Fibroblast of lung (primary cell): ENCODE data around the gene LAMC3. TPM values are rescaled to one million over a fixed set of nuclear protein-coding genes. Genes with fewer than 3 reads are reported as not detected.

Source experiments
- DNase-seq, 2 donors: peaks; one replicate each; pipeline versions ENCODE4 v3.0.0 to v3.0.0-alpha.2; 2010; ENCODE audit warnings: low read depth in 2 of 2
- H2AFZ ChIP-seq: 2 replicates; pipeline ENCODE4 v1.5.1; 2012; ENCODE audit warnings: low read length, control low read depth, inconsistent platforms
- H3K27ac ChIP-seq: 2 replicates; pipeline ENCODE4 v1.5.1; 2011; ENCODE audit warnings: low read length, control low read depth; ENCODE audit not compliant: insufficient read depth
- H3K27me3 ChIP-seq: 2 replicates; pipeline ENCODE4 v1.5.1; 2011; ENCODE audit warnings: mild to moderate bottlenecking, low read length; ENCODE audit not compliant: control insufficient read depth, insufficient read depth
- H3K36me3 ChIP-seq: 2 replicates; pipeline ENCODE4 v1.5.1; 2011; ENCODE audit warnings: low read length; ENCODE audit not compliant: control insufficient read depth, insufficient read depth
- H3K4me1 ChIP-seq: 2 replicates; pipeline ENCODE4 v1.5.1; 2011; ENCODE audit warnings: low read length; ENCODE audit not compliant: control insufficient read depth, insufficient read depth; ENCODE audit errors: extremely low read depth
- H3K4me2 ChIP-seq: 2 replicates; pipeline ENCODE4 v1.5.1; 2011; ENCODE audit warnings: low read length, control low read depth; ENCODE audit not compliant: insufficient read depth; ENCODE audit errors: extremely low read depth
- H3K4me3 ChIP-seq, 4 experiments: fragments of 200-600 bp in 1 of 4; sonication (generic) in 1 of 4; replicated peaks in 1 of 4; 2 replicates each; pipeline ENCODE4 v1.5.1; 2011 to 2016; ENCODE audit warnings: low read length in 4 of 4, low read depth in 3 of 4, mild to moderate bottlenecking in 3 of 4, control low read depth in 2 of 4, inconsistent platforms in 1 of 4, mixed read lengths in 1 of 4; ENCODE audit not compliant: insufficient read depth in 1 of 4; ENCODE audit errors: control extremely low read depth in 1 of 4
- H3K79me2 ChIP-seq: 2 replicates; pipeline ENCODE4 v1.5.1; 2012; ENCODE audit warnings: mild to moderate bottlenecking, low read length, inconsistent platforms; ENCODE audit not compliant: control insufficient read depth, insufficient read depth
- H3K9ac ChIP-seq: 2 replicates; pipeline ENCODE4 v1.5.1; 2011; ENCODE audit warnings: mild to moderate bottlenecking, low read length, control low read depth; ENCODE audit not compliant: insufficient read depth
- H3K9me3 ChIP-seq: 2 replicates; pipeline ENCODE4 v1.5.1; 2012; ENCODE audit warnings: low read depth, low read length; ENCODE audit not compliant: control insufficient read depth, insufficient read depth
- H4K20me1 ChIP-seq: 2 replicates; pipeline ENCODE4 v1.5.1; 2011; ENCODE audit warnings: low read length; ENCODE audit not compliant: control insufficient read depth, insufficient read depth; ENCODE audit errors: extremely low read depth
- CTCF ChIP-seq, 2 donors: IDR thresholded peaks in 1 of 2; conservative IDR thresholded peaks in 1 of 2; 1 replicate in 1 of 2; 2 replicates in 1 of 2; pipeline ENCODE4 v1.5.1; 2011 to 2012; ENCODE audit warnings: low read length in 2 of 2, control low read depth in 1 of 2, inconsistent platforms in 1 of 2, low read depth in 1 of 2, mild to moderate bottlenecking in 1 of 2
- EZH2 ChIP-seq: IDR thresholded peaks from 2 replicates; pipeline ENCODE4 v1.5.1; 2012; ENCODE audit warnings: low read length, control low read depth, mild to moderate bottlenecking; ENCODE audit errors: missing control alignments
- polyA plus RNA-seq, 2 donors: library from polyadenylated mRNA; depleted of rRNA in 1 of 2; stranded (reverse) in 1 of 2; unstranded in 1 of 2; fragments of >200 nt; gene quantifications; 2 replicates each; pipeline ENCODE4 v1.2.1, GENCODE V29; 2011 to 2012; ENCODE audit warnings: missing spikeins in 1 of 2
- total RNA-seq: library from RNA; depleted of rRNA; stranded (reverse); fragments of >200 nt; gene quantifications from 2 replicates; pipeline ENCODE4 v1.2.1, GENCODE V29; 2014

LAMC3 gene
- total and polyA plus RNA-seq, 2 donors (not counting 1 experiment from before 2014, with no cell fraction given) = 0.17 to 1.4 TPM

DNA sequence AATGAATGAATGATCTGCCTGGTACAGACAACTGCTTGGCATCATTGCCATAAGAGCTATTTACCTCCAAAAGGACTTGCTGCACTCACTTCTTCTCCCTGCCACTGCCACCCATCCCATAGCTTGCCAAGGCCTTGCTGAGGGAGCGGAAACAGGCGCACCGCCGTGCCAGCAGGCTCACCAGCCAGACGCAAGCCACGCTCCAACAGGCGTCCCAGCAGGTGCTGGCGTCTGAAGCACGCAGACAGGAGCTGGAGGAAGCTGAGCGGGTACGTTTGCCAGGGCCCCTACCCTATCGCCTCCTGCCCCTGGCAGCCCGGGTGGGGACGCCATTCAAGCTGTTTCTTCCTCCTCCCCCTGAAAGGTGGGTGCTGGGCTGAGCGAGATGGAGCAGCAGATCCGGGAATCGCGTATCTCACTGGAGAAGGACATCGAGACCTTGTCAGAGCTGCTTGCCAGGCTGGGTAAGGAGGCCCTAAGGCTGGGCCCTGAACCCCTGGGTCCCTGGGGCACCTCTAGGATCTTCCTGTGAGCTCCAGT is 78.5 kb downstream of the LAMC3 start:
- Histone ChIP-seq H4K20me1 (no peaks in the 10 kb centered on the region), H3K27me3 (peaks cover 6% of the 10 kb centered on the region), H2AFZ (no peak overlapping the region), H3K9me3 (no peaks in the 10 kb centered on the region), H3K4me3 (no peak overlapping the region), H3K4me2 (no peak overlapping the region), H3K79me2 (no peaks in the 10 kb centered on the region), H3K4me1 (no peaks in the 10 kb centered on the region), H3K9ac (no peak overlapping the region), H3K36me3 (no peaks in the 10 kb centered on the region), H3K27ac (no peak overlapping the region)
- TF ChIP-seq EZH2 = no peak
- no peak for TF ChIP-seq CTCF (conservative IDR thresholded peaks at IDR 0.05 in 1 of 2, IDR thresholded peaks at IDR 0.05 in 1 of 2; ENCODE audit: low read depth in 1 of 2, low read length in 2 of 2)
- no peak for DNase-seq

DNA sequence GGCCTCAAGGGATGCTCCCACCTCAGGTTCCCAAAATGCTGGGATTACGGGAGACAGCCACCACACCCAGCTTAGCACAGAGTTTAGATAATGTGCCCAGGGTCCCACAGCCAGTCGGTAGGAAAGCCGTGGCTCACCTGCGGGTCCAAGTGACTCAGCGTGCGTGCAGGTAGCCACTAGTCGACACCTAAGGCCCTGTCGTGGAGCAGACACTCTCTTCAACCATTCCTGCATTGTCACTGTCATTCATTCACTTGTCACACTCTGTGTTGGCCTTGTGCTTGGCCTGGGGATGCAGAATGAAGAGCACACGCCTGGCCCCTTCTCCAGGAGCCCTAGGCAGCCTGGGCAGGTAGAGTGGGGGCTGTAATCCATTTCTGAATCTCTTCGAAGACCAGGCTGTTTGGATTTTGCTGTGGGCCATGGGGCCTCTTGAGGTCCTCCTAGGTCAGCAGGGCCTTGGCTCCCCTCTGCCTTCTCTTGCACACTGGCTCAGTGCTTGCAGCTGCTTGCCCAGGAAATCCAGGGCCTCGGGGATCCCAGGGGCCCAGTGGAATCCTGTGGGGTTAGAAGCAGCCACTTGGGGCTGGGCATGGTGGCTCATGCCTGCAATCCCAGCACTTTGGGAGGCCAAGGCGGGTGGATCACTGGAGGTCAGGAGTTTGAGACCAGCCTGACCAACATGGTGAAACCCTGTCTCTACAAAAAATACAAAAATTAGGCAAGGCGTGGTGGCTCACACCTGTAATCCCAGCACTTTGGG is 81.2 kb downstream of the LAMC3 start:
- no peaks in the 10 kb centered on the region for H4K20me1 ChIP-seq
- no peak overlapping the region for H2AFZ ChIP-seq

More for the DNA sequence above, 81.2 kb downstream of the LAMC3 start:
- Histone ChIP-seq H3K9ac (no peak overlapping the region), H3K79me2 (no peaks in the 10 kb centered on the region), H3K4me1 (peaks cover 5% of the 10 kb centered on the region), H3K4me2 (no peak overlapping the region), H3K36me3 (no peaks in the 10 kb centered on the region), H3K4me3 (no peak overlapping the region), H3K27ac (no peak overlapping the region), H3K9me3 (no peaks in the 10 kb centered on the region), H3K27me3 (peaks cover 9% of the 10 kb centered on the region)
- DNase-seq = no peak
- no peak for TF ChIP-seq CTCF (conservative IDR thresholded peaks at IDR 0.05 in 1 of 2, IDR thresholded peaks at IDR 0.05 in 1 of 2; ENCODE audit: low read depth in 1 of 2, low read length in 2 of 2)
